ENCODE data around the gene TMOD2.
"Not testable (repeated sequence)": the region's sequence is repeated elsewhere in the genome, so short reads cannot be mapped to it uniquely, and the experiment has no call there.

Gene TMOD2

GRCh38 chr15:51775967-51776816 lies 24.8 kb downstream of the TMOD2 start:
- DNase-seq, result peak; percentile 43 to 49

- DNase-seq, result peak; percentile 58 to 65
These were observed 25.7 kb downstream of the TMOD2 start for GRCh38 chr15:51776952-51777569.

- DNase-seq, result no peak
These were observed 29.2 kb downstream of the TMOD2 start for GRCh38 chr15:51780636-51781035.

GRCh38 chr15:51781506-51781905 lies 30.1 kb downstream of the TMOD2 start:
- no peak for DNase-seq

DNA sequence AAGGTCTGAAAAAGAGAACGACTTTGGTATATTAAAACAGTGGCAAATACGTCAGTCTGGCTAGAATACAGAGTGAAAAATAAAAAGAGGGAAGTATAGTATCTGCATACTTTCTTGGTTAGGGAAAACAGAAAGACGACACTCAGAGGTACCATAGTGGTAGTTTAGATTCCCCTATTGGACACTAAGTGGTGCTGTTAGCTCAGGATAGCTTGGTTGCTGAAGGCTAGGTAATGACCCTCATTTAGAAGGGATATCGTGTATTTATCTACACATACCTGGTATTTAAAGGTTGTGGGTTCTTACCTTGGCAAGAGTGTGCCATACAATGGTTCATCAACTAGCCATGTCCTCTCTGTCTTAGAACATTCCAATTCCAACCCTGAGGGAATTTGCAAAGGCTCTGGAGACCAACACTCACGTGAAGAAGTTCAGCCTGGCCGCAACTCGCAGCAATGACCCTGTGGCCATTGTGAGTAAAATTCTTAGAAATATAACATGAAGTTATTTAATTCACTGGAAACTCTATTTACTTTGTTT lies 31.0 kb downstream of the TMOD2 start:
- DNase-seq, result no peak

- no peak for DNase-seq
These were observed 32.6 kb downstream of the TMOD2 start for GRCh38 chr15:51783967-51784366.

DNA sequence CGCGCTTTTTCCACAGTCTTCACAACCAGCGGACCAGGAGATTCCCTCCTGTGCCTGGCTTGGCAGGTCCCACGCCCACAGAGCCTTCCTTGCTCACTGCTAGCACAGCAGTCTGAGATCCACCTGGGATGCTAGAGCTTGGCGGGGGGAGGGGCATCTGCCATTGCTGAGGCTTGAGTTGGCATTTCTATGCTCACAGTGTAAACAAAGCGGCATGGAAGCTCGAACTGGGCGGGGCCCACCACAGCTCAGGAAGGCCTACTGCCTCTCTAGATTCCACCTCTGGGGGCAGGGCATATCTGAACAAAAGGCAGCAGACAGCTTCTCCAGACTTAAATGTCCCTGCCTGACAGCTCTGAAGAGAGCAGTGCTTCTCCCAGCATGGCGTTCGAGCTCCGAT lies 35.7 kb downstream of the TMOD2 start:
- DNase-seq, result not testable (repeated sequence)

GRCh38 chr15:51792474-51792873 lies 41.1 kb downstream of the TMOD2 start:
- not testable (repeated sequence) for DNase-seq

DNA sequence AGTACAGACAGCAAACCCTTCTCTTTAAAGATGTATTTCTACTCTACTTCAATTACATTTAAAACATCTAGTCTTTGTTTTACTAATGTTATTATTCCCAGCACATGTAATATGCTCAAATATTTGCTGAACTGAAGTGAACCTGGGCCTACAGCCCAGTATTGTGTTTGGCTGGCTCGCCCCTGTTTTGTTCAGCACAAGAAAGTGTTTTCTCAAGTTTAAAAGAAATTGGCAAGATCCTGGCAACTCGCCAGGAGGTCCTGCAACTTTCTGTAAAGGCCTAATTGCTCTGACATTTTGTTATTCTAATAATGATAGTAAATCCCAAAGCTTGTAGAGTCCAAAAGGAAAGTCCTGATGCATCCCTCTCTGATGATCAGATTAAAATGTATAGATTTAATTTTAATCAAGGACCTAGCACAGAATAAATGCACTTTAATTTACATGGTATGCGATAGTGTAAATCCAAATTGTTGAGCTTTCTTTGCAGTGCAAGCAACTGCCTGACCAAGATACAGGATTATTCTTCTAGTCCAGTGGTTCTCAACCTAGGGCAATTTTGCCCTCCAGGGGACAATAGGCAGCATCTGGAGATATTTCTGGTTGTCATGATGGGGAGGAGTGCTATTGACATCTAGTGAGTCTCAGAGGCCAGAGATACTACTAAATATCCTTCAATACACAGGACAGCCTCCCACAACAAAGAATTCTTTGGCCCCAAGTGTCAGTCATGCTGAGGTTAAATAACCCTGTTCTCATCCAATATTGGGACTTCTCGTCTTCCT lies 42.3 kb downstream of the TMOD2 start:
- no peak for DNase-seq

DNA sequence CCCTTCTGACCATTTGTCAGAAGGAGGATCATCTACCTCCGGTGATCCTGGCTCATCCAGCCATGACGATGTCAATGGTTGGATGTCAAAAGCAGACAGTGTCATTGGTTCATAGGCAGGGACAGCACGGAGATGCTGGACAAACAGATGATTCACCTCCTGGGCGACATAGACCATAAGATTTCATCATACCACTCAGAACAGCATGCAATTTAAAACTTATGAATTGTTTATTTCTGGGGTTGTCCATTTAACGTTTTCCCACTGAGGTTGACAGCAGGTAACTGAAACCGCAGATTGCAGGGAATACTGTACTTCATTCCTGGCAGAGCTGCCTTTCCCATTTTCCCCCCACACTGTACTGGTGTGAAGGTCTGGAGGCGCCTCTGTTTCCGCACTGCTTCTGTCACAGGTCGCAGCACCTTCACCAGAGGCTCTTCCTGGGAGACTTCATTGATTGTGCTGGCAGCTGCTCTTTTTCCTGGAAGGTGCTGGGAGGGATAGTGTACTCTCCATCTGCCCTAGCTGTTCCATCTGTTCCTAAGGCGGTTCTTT lies 45.5 kb downstream of the TMOD2 start:
- no peak for DNase-seq

- no peak for DNase-seq
These were observed 46.9 kb downstream of the TMOD2 start for GRCh38 chr15:51798281-51798680.

DNA sequence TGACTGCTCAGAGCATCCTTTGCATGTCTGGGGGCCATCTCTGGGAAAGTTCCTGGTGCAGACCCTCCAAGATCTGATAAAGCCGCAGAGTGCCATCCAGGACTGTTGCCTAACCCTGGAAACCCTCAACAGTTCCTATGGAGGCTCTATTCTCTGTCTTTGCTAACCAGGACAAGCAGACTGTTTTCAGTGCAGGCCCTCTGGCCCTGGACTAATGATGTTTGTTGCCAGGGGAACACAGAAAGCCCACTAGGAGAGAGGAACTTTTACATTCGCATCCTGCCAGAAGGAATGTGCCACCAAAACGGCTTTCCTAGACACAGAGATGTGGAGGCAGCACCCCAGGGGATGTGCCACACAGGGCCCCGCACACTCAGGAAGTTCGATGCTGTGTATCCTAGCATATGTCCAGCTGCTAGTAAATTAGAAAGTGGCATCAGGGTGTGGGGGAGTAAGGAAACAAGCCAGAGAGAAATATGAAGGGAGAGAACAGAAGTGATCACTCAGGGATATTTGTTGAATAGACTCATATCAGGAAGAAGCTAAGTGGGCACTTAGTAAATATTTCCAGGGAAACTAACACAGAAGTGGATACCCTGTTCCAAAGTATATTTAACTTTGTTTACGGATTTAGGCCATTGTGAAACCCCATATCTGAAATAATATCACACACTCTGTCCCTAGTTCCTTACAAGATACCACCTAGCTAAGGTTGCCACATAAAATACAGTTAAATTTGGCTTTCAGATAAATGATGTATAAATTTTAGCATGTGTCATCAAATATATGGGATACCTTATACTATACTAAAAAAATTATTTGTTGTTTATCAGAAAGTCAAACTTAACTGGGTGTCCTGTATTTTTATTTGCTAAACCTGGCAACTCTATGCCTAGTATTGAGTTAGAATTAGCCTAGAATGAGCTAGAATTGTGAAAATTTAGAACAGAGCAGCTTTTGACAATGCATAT lies 48.2 kb downstream of the TMOD2 start:
- no peak for DNase-seq

GRCh38 chr15:51801391-51801835 lies 50.0 kb downstream of the TMOD2 start:
- DNase-seq, result no peak

GRCh38 chr15:51802593-51802992 lies 51.2 kb downstream of the TMOD2 start:
- DNase-seq, result no peak

DNA sequence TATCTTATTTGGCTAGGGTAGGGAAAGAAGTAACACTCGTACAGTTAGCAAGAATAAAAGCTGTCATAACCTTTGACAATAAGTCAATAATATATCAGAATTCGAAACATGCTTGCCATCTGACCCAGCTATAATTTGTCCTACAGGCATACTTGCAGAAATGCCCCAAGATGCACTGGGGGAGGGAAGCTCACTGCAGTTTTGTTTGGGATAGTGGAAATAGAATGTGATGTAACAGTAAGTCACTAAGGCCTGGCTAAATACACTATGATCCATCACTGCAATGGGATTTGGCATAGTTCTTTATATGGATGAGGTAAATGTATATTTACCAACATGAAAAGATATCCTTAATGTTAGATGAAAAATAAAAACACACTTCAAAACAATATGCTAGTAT lies 52.6 kb downstream of the TMOD2 start:
- no peak for DNase-seq

DNA sequence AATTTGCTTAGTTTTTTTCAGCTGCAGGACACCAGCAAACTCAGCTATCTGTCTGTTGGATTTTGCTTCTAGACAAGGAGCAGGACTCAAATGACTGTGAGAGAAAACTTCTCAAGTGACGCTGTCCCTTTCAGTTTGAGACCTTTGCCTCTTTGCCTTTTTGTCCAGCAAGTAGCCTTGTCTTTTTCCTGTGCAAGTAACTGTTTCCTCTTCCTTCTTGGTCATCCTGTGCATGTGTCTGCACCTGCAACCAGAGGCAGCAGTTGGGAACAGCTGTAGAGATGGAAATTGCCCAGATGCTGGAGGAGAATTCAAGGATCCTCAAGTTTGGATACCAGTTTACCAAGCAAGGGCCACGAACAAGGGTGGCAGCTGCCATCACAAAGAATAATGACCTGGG lies 54.7 kb downstream of the TMOD2 start:
- DNase-seq, result no peak

DNA sequence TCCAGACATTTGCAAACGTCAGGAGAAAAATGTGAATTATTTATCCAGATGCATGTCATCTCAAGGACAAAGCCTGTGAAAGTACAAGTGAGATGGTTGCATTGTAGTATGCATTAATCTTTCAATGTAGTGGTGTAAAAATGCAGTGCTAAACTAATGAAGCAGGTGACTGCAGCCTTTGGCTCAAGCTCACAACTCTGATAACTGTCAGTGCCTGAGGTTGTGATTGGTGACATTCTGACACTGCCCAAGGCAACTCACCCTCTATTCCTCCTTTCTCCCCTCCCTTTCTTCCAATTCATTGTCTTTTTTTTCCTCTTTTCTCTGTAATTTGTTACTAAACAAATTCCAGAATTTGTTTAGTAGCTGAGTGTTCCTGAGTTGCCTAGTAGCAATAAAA lies 58.1 kb downstream of the TMOD2 start:
- no peak for DNase-seq

DNA sequence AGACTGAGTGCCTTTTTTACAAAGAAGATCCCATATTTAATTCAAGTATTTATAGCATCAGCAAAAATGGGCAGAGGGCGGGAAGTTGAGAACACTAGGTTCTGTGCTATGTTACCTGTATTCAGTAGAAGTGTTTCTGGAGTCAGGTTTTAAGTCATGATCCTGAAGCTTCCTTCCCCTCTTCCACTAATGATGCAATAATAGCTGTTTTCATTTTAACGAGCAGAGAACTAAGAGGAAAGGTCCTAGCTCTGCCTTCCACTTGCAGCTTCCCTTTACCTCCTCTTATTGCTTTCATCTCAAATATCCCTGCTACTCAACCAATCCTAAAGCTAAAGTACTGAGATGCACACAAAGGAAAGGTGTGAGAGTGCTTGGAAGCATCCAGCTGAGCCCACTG lies 61.2 kb downstream of the TMOD2 start:
- no peak for DNase-seq

GRCh38 chr15:51814606-51815005 lies 63.2 kb downstream of the TMOD2 start:
- DNase-seq, result no peak

DNA sequence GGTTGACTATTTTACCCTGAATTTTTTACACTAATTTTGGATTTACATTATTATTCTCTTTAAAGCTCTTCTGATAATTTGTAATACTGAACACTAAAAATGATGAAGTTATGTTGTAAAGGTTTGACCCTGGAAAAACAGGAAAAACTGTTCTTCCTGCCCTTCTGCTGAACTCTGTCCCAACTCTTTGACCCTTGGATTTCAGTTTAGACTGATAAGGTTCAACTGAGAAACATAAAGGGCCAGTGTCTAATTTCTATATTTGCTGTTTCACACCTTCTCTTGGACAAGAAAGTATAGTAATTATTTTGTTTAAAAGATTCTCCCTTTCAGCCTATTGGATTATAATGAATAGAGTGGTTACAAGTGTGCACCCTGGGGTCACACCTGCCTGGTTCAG lies 65.2 kb downstream of the TMOD2 start:
- DNase-seq, result no peak

DNA sequence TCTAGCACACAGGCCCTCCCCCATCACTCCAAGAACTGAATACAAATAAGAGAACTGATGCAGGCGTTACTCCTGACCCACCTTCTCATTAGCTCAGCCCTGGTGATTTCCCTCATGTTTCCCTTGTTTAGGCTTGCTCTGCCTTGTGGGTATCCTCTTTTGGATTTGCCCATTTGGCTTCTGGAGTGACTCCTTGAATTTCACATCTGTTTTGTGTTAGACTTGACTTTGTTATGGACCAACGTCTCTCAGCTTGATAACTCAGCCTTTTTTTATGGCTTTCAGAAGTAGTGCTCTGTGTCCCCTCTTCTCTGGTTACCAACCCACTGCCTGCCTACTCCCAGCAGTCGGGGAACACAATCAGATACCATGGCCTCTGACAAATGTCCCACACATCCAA lies 66.8 kb downstream of the TMOD2 start:
- DNase-seq, result no peak

DNA sequence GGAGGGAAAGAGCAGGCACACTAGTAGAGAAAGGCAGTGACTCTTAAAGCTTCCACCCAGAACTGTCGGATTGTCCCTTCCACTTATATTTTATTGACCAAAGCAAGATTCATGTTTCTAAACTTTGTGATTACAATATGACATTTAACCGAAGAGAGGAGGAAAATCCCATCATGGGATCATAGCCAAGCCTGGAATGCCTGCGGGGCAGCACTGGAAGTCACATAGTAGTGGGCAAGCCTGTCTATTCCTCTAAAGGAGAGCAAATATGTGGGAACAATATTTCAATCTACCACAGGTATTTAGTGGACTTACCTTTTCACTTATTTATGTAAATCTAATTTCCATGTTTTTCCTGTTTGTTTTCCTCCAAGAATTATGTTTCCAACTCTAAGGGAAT lies 74.3 kb downstream of the TMOD2 start:
- DNase-seq, result no peak

Data from stimulated activated CD4-positive, alpha-beta T cell treated with anti-CD3 and anti-CD28 coated beads, Interleukin-2, amount 100 ng/mL, for 24 hours (primary cell).